Type B pancreatic cell (in vitro differentiated cells): Measurements from ENCODE around the gene CAB39. TPM values are rescaled to one million over a fixed set of nuclear protein-coding genes. Genes with fewer than 3 reads are reported as not detected.
A peak's percentile ranks its signal among the peaks of the same experiment; 100 is the strongest.

Experiments used
- DNase-seq: peaks from one replicate; pipeline ENCODE4 v3.0.0; 2021; ENCODE audit warnings: mixed read lengths; ENCODE audit not compliant: unreplicated experiment; ENCODE audit errors: extremely low spot score
- H3K27ac Mint-ChIP-seq: 2 replicates; pipeline ENCODE4 v1.8.0; 2021; ENCODE audit warnings: mild to moderate bottlenecking, mixed read lengths
- H3K27me3 Mint-ChIP-seq: 2 replicates; pipeline ENCODE4 v1.8.0; 2021; ENCODE audit warnings: mixed read lengths
- H3K36me3 Mint-ChIP-seq: 2 replicates; pipeline ENCODE4 v1.8.0; 2021; ENCODE audit warnings: mixed read lengths
- H3K4me1 Mint-ChIP-seq: one replicate; pipeline ENCODE4 v1.8.0; 2021; ENCODE audit warnings: mixed read lengths; ENCODE audit not compliant: unreplicated experiment
- H3K4me3 Mint-ChIP-seq: 2 replicates; pipeline ENCODE4 v1.8.0; 2021; ENCODE audit warnings: mild to moderate bottlenecking, mixed read lengths
- H3K9me3 Mint-ChIP-seq: 2 replicates; pipeline ENCODE4 v1.8.0; 2021; ENCODE audit warnings: mixed read lengths
- total RNA-seq: library from RNA; stranded (reverse); gene quantifications from 2 replicates; pipeline ENCODE4 v1.2.1, GENCODE V29; 2021; ENCODE audit warnings: low replicate concordance
- TF ChIP-seq, protein P1 (sequence below): fragments of 200-600 bp; sonication (generic); conservative IDR thresholded peaks from 2 replicates; pipeline ENCODE4 v1.5.0; 2021; ENCODE audit warnings: antibody characterized with exemption, mild to moderate bottlenecking

Gene CAB39
- total RNA-seq, 1 donor from 2014 or later, result 49.2 TPM

DNA sequence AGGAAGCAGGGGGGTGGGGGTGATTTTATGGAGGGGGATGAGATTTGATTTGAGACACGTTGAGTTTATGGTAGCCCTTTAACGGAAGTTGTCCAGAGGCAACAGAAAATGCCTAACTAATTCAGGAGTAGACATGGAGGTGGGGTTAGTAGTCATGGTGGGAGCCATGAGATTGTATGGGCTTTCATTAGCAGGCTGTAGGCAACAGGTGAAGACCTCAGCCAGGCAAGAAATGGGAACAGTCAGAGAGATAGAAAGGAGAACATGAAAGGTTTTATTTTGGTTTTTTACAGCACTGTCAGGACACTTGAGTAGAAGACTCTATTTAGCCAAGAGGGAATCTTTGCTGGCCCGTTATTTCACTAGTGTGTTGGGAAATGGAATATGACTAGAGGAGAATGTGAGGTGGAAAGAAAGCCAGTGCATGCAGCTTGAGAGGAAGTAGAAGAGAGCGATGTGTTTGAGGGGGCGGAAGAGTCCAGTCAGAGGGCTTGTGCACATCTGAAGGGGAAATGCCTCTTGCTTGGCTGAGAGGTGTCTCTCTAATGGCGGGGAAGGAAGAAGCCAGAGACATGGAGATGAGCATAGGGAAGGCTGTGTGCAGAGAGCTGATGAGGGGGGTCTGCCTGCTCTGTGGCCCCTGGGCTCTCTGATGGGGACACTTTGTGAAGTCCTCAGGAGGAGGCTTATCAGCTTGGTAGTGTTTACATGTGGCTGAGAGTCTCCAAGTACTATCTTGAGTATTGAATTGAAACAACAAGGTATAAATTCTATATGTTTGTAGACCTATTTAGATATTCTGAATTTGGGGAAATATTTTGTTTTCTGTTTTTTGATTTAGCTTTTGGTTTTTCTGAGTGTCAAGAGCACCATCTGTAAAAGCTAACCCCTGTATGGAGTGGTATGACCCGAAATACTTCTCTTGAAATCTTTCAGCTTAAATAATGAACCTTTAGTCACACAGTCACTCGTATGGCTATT lies 85.2 kb downstream of the CAB39 start:
- TF ChIP-seq, protein P1, sequence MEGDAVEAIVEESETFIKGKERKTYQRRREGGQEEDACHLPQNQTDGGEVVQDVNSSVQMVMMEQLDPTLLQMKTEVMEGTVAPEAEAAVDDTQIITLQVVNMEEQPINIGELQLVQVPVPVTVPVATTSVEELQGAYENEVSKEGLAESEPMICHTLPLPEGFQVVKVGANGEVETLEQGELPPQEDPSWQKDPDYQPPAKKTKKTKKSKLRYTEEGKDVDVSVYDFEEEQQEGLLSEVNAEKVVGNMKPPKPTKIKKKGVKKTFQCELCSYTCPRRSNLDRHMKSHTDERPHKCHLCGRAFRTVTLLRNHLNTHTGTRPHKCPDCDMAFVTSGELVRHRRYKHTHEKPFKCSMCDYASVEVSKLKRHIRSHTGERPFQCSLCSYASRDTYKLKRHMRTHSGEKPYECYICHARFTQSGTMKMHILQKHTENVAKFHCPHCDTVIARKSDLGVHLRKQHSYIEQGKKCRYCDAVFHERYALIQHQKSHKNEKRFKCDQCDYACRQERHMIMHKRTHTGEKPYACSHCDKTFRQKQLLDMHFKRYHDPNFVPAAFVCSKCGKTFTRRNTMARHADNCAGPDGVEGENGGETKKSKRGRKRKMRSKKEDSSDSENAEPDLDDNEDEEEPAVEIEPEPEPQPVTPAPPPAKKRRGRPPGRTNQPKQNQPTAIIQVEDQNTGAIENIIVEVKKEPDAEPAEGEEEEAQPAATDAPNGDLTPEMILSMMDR, result no peak
- peaks cover 36% of the 10 kb centered on the region for H3K36me3 Mint-ChIP-seq
- H3K4me3 Mint-ChIP-seq, result no peak overlapping the region
- H3K27me3 Mint-ChIP-seq, result no peaks in the 10 kb centered on the region
- H3K4me1 Mint-ChIP-seq, result peaks cover 4% of the 10 kb centered on the region
- no peaks in the 10 kb centered on the region for H3K9me3 Mint-ChIP-seq
- DNase-seq, result no peak
- no peak overlapping the region for H3K27ac Mint-ChIP-seq

DNA sequence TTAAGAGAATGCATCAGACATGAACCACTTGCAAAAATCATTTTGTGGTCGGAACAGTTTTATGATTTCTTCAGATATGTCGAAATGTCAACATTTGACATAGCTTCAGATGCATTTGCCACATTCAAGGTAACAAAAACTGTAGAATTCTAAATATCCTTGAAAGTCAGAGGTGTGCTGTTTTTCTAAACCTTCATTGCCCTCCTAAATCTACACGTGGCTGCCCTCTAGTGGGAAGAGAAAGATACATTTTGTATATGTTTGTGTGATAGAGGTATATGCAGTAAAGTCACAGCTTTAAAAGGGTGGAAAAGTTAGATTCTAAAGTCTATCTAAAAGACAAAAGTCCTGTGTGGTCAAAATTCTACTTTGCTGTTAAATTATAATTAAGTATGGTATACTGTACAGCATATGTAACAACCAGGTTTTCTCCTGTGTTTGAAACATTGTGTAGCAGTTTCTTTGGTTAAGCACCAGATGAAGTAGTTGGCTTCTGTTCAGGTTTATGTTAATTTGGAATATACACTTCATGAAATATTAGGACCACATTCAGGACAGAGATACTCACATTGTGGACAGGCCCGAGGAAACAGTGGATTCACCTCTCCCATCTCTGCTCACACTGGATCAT lies 86.2 kb downstream of the CAB39 start:
- Mint-ChIP-seq H3K4me3 (no peak overlapping the region), H3K27ac (peak overlapping the region; percentile 57), H3K27me3 (no peaks in the 10 kb centered on the region), H3K4me1 (peaks cover 4% of the 10 kb centered on the region), H3K9me3 (no peaks in the 10 kb centered on the region), H3K36me3 (peaks cover 41% of the 10 kb centered on the region)
- TF ChIP-seq, protein P1, result peak; percentile 82
- DNase-seq, result no peak

DNA sequence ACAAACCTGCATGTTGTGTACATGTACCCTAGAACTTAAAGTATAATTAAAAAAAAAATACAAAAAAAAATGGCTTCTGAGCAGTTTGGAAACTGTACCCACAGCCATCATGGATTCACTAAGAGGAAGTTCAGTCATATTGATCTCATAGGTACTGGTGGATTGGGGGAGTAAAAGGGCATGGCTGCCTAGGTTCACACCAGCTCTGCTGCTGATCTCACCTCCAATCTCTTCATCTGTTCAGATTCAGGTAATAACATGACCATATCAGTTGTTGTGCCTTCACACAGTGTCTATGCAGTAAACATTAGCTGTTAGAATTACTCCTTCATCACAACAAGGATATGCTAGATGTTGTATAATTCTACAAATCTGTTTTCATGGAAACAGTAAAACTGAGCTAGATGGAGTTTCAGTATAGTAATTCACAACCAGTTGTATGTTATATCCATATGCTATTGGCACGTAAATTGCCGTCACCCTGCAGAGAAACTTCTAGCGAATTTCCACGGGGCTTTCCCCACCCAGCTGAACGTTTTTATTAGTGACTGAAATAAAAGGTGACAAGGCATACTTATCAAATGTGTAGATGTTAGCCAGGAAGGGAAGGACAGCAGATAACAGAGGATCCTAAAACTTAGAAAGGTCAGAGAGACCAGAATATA lies 92.8 kb downstream of the CAB39 start:
- Mint-ChIP-seq H3K4me1 (no peaks in the 10 kb centered on the region), H3K36me3 (peaks cover 29% of the 10 kb centered on the region), H3K27ac (no peak overlapping the region), H3K27me3 (no peaks in the 10 kb centered on the region), H3K4me3 (no peak overlapping the region), H3K9me3 (no peaks in the 10 kb centered on the region)
- no peak for DNase-seq
- TF ChIP-seq, protein P1, result no peak

DNA sequence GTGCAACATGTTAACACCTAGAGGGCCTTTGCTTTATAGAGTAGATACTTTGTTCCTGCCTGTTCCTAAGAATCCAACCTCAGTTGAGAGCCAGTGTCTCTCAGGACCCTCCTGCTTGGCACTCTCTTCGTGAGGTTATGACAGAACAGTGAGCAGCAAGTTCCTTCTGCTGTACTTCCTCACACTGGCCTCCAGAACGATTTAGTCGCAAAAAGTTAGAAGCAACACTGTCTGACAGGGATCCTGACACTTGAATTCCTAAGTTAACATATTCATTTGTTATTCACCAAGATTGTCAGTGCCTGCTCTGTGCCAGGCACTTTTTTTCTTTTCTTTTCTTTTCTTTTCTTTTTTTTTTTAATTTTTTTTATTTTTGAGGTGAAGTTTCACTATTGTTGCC lies 95.1 kb downstream of the CAB39 start:
- DNase-seq, result no peak
- Mint-ChIP-seq H3K4me1 (no peaks in the 10 kb centered on the region), H3K36me3 (peaks cover 29% of the 10 kb centered on the region), H3K9me3 (no peaks in the 10 kb centered on the region), H3K27ac (no peak overlapping the region), H3K27me3 (no peaks in the 10 kb centered on the region), H3K4me3 (no peak overlapping the region)
- TF ChIP-seq, protein P1, result no peak

DNA sequence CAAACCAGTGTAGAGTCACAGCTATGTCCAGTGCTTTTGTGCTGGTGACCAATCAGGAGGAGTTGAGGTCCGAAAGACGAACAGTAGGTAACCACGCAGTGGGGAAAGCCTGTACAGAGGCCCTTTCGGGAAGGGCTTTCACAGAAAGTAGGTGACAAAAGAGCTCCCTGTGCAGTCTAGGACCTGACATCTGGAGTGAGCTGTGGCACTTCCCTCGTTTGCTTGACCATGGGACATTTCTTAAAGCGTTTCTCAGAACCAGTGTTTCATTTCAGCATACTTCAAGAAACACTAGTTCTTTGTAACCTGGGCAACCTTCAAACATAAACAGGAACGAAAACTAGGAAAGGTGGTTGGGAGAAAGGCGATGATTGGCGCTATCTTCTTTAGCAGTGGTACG lies 96.4 kb downstream of the CAB39 start:
- H3K36me3 Mint-ChIP-seq, result peaks cover 17% of the 10 kb centered on the region
- H3K4me3 Mint-ChIP-seq, result no peak overlapping the region
- TF ChIP-seq, protein P1, result no peak
- H3K9me3 Mint-ChIP-seq, result no peaks in the 10 kb centered on the region
- no peaks in the 10 kb centered on the region for H3K27me3 Mint-ChIP-seq
- no peak overlapping the region for H3K27ac Mint-ChIP-seq
- no peaks in the 10 kb centered on the region for H3K4me1 Mint-ChIP-seq
- DNase-seq, result no peak
